ENCODE measurements around the gene CDH13. TPM values are rescaled to one million over a fixed set of nuclear protein-coding genes. Genes with fewer than 3 reads are reported as not detected.
"Not testable (repeated sequence)": the region's sequence is repeated elsewhere in the genome, so short reads cannot be mapped to it uniquely, and the experiment has no call there.

Gene CDH13
- total and polyA plus RNA-seq, 8 donors: 0.12 to 21.4 (median 1.7) TPM; not detected in 1

DNA sequence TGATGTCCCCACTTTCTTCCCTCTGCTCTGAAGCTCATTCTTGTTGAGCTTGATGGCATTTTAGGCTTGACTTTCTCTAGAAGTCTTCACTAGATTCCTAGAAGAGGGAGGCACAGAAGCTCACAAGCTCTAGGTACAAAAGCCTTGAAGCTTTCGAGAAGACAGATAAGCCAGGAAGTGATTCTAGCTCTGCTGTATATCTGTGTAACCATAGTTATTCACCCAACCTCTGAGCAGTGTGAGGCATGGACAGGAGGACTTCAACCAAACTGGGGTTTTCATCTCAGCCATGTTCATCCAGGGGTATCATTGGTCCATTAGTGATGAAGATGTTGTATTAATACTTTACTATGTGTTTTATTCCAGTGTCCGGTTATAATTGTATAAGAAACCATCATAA lies 299.7 kb downstream of the CDH13 start:
- DNase-seq: no peak
- Histone ChIP-seq H3K4me1 (no peaks in the 10 kb centered on the region), H3K36me3 (no peaks in the 10 kb centered on the region), H3K27ac (no peak overlapping the region), H3K27me3 (no peaks in the 10 kb centered on the region), H3K4me3 (no peak overlapping the region), H3K9me3 (peaks cover 0 to 16% (median 0%) of the 10 kb centered on the region in 4 donors)
- intact Hi-C loops (cut with DNase I; ENCODE audit: low total_unique reads): no loop called here
- TF ChIP-seq POLR2A (IDR thresholded peaks at IDR 0.05) (no peak), EP300 (IDR thresholded peaks at IDR 0.05) (no peak), POLR2AphosphoS5 (IDR thresholded peaks at IDR 0.05) (no peak)
- TF ChIP-seq, protein P1, sequence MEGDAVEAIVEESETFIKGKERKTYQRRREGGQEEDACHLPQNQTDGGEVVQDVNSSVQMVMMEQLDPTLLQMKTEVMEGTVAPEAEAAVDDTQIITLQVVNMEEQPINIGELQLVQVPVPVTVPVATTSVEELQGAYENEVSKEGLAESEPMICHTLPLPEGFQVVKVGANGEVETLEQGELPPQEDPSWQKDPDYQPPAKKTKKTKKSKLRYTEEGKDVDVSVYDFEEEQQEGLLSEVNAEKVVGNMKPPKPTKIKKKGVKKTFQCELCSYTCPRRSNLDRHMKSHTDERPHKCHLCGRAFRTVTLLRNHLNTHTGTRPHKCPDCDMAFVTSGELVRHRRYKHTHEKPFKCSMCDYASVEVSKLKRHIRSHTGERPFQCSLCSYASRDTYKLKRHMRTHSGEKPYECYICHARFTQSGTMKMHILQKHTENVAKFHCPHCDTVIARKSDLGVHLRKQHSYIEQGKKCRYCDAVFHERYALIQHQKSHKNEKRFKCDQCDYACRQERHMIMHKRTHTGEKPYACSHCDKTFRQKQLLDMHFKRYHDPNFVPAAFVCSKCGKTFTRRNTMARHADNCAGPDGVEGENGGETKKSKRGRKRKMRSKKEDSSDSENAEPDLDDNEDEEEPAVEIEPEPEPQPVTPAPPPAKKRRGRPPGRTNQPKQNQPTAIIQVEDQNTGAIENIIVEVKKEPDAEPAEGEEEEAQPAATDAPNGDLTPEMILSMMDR (IDR thresholded peaks at IDR 0.05): no peak
- 85 to 92% (median 87%) methylated on average over 2 of the region's 2 CpGs for WGBS, 5 donors

DNA sequence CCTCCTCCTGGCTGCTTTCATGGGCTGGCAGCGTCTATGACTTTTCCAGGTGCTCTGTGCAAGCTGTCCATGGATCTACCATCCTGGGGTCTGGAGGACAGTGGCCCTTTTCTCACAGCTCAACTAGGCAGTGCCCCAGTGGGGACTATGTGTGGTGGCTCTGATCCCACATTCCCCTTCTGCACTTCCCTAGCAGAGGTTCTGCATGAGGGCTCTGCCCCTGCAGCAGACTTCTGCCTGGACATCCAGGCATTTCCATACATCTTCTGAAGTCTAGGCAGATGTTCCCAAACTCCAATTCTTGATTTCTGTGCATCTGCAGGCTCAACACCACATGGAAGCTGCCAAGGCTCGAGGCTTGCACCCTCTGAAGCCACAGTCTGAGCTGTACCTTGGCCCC lies 307.2 kb downstream of the CDH13 start:
- H3K27me3 ChIP-seq; H3K4me1 ChIP-seq; DNase-seq; H3K4me3 ChIP-seq; H3K36me3 ChIP-seq; H3K27ac ChIP-seq; intact Hi-C loops (cut with DNase I; ENCODE audit: low total_unique reads): not testable (repeated sequence)
- peaks cover 0 to 21% (median 15%) of the 10 kb centered on the region in 4 donors for H3K9me3 ChIP-seq
- WGBS, 5 donors: 54 to 70% (median 67%) methylated on average over 2 of the region's 2 CpGs

DNA sequence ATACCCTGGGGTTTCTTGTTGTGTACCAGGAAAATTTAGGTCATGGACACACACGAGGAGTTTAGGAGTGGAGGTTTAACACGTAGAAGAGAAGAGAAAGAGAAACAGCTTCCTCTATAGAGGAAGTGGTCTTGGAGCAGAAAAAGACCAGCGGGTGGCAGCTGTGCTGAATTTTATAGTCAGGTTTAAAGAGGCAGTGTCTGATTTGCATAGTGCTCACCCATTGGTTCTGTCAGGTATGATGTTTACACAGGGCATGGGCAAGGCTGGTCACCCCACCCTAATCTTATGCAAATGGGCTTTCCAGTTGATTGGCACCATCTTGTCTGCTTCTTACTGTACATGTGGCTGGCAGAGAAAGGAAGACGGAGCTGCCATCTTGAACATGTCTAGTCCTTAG lies 309.0 kb downstream of the CDH13 start:
- intact Hi-C loops (cut with DNase I; ENCODE audit: low total_unique reads): no loop called here
- DNase-seq: no peak
- H3K27ac ChIP-seq: no peak overlapping the region
- H3K4me3 ChIP-seq: no peak overlapping the region
- WGBS, 5 donors: 53 to 69% (median 64%) methylated on average over 4 of the region's 4 CpGs
- H3K36me3 ChIP-seq: no peaks in the 10 kb centered on the region
- peaks cover 0 to 21% (median 15%) of the 10 kb centered on the region in 4 donors for H3K9me3 ChIP-seq
- no peaks in the 10 kb centered on the region for H3K4me1 ChIP-seq
- no peaks in the 10 kb centered on the region for H3K27me3 ChIP-seq
- TF ChIP-seq POLR2AphosphoS5 (IDR thresholded peaks at IDR 0.05) (no peak), POLR2A (IDR thresholded peaks at IDR 0.05) (no peak)
- TF ChIP-seq, protein P1 (IDR thresholded peaks at IDR 0.05): no peak

DNA sequence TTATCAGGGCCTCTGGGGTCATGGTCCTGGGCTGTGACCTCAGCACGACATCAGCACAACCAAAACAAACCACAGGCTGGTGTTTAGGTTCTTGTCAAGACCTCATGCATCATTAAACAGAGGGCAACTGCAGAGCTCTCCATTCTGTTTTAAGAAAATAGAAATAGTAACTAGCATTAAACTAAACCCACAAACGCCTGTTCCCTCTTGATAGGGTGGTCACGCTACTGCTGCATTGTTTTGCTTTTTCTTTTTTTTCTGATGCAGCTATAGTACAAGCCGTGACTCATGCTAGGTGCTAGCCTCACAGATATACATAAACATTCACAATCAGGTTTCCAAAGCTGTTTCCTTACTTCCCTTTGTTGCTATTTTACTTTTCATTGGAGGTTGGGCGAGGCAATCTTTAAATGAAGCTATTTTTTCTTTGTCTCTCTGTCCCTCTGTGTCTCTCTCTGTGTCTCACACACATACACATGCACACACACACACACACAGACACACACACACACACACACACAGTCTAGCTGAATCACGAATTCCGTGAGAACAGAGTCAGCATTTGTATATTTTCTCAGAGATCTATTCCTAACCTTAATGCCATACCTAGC lies 310.3 kb downstream of the CDH13 start:
- H3K27ac ChIP-seq: no peak overlapping the region
- H3K27me3 ChIP-seq: no peaks in the 10 kb centered on the region
- peak in 1 of 2 donors; percentile 38 for DNase-seq
- H3K9me3 ChIP-seq: peaks cover 0 to 21% (median 15%) of the 10 kb centered on the region in 4 donors
- H3K4me1 ChIP-seq: no peaks in the 10 kb centered on the region
- TF ChIP-seq POLR2AphosphoS5 (IDR thresholded peaks at IDR 0.05) (no peak), EP300 (IDR thresholded peaks at IDR 0.05) (no peak), POLR2A (IDR thresholded peaks at IDR 0.05) (no peak)
- TF ChIP-seq, protein P1 (IDR thresholded peaks at IDR 0.05): no peak
- intact Hi-C loops (cut with DNase I; ENCODE audit: low total_unique reads): no loop called here
- WGBS, 5 donors: 13 to 35% (median 21%) methylated on average over 7 of the region's 7 CpGs
- H3K36me3 ChIP-seq: no peaks in the 10 kb centered on the region
- no peak overlapping the region for H3K4me3 ChIP-seq

DNA sequence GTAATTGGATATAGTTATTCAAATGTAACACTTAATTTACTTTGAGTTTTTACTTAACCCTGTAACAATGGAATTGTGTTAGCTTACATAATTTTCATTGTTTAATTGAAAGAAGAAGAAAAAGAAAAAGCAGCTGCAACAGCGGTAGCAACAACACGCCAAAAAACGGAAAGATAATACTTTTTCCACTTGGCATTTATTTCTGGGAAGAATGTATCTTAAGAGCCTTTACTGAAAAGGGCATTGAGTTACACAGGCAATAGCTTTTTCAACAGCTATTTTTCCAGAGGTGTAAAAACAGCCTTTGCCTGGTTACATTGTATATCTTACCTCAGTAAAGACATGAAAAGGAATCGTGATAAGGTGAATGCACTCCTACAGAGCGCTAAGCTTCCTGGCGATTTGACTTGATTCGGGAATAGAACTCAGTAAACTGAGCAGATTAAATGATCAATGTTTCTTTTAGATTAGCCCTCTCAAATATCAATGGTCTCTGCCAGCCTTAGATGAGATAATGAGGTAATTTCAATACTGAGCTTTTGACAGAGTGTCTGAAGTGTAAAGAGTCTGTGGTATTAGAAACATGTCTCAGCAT lies 311.3 kb downstream of the CDH13 start:
- Histone ChIP-seq H3K36me3 (no peaks in the 10 kb centered on the region), H3K4me3 (no peak overlapping the region), H3K9me3 (peaks cover 0 to 18% (median 15%) of the 10 kb centered on the region in 4 donors), H3K27me3 (no peaks in the 10 kb centered on the region), H3K4me1 (no peaks in the 10 kb centered on the region), H3K27ac (no peak overlapping the region)
- WGBS, 5 donors: 30 to 53% (median 37%) methylated on average over 7 of the region's 7 CpGs
- intact Hi-C loops (cut with DNase I; ENCODE audit: low total_unique reads): no loop called here
- TF ChIP-seq POLR2A (IDR thresholded peaks at IDR 0.05) (no peak), POLR2AphosphoS5 (IDR thresholded peaks at IDR 0.05) (no peak), EP300 (IDR thresholded peaks at IDR 0.05) (no peak)
- TF ChIP-seq, protein P1 (IDR thresholded peaks at IDR 0.05): no peak
- no peak for DNase-seq
